Gastrocnemius medialis (tissue), 4 donors: ENCODE measurements around the gene ADCY1.

Source experiments
- POLR2A ChIP-seq, 2 donors: fragments of 450-650 bp; IDR thresholded peaks; one replicate each; pipeline ENCODE4 v1.6.1; 2017; ENCODE audit warnings: antibody characterized with exemption in 2 of 2, mild to moderate bottlenecking in 2 of 2, moderate library complexity in 2 of 2
- TF ChIP-seq, protein P1 (sequence below), 5 experiments: fragments of 450-650 bp in 3 of 5; fragments of 200-600 bp in 2 of 5; sonication (generic) in 2 of 5; IDR thresholded peaks in 4 of 5; conservative IDR thresholded peaks in 1 of 5; 1 replicate in 4 of 5; 2 replicates in 1 of 5; pipeline ENCODE4 v1.5.1; 2016 to 2019; ENCODE audit warnings: antibody characterized with exemption in 5 of 5, mild to moderate bottlenecking in 3 of 5, moderate library complexity in 3 of 5

GRCh38 chr7:45610660-45611299 lies 36.6 kb downstream of the ADCY1 start:
- TF ChIP-seq, protein P1, sequence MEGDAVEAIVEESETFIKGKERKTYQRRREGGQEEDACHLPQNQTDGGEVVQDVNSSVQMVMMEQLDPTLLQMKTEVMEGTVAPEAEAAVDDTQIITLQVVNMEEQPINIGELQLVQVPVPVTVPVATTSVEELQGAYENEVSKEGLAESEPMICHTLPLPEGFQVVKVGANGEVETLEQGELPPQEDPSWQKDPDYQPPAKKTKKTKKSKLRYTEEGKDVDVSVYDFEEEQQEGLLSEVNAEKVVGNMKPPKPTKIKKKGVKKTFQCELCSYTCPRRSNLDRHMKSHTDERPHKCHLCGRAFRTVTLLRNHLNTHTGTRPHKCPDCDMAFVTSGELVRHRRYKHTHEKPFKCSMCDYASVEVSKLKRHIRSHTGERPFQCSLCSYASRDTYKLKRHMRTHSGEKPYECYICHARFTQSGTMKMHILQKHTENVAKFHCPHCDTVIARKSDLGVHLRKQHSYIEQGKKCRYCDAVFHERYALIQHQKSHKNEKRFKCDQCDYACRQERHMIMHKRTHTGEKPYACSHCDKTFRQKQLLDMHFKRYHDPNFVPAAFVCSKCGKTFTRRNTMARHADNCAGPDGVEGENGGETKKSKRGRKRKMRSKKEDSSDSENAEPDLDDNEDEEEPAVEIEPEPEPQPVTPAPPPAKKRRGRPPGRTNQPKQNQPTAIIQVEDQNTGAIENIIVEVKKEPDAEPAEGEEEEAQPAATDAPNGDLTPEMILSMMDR (IDR thresholded peaks at IDR 0.05 in 4 of 5, conservative IDR thresholded peaks at IDR 0.05 in 1 of 5): no peak
- no peak for TF ChIP-seq POLR2A (IDR thresholded peaks at IDR 0.05)
